Loucy (cell line): ENCODE measurements around the gene RNASE12.

ENCODE experiments used
- H2AFZ ChIP-seq: fragments of 200-600 bp; sonication (generic); 2 replicates; pipeline ENCODE4 v1.6.0; 2016; ENCODE audit warnings: antibody characterized with exemption, mild to moderate bottlenecking, low read length, moderate library complexity
- H3F3A ChIP-seq: fragments of 200-600 bp; 2 replicates; pipeline ENCODE4 v1.6.0; 2016; ENCODE audit warnings: antibody characterized with exemption, low read depth, mild to moderate bottlenecking
- H3K27me3 ChIP-seq: fragments of 200-600 bp; sonication (generic); 2 replicates; pipeline ENCODE4 v1.6.1; 2014; ENCODE audit warnings: low read length, mild to moderate bottlenecking; ENCODE audit not compliant: insufficient read depth, poor library complexity, severe bottlenecking
- H3K36me3 ChIP-seq: fragments of 200-600 bp; sonication (generic); 2 replicates; pipeline ENCODE4 v1.6.1; 2016; ENCODE audit warnings: low read length; ENCODE audit not compliant: insufficient read depth
- H3K4me1 ChIP-seq: fragments of 200-600 bp; sonication (generic); 2 replicates; pipeline ENCODE4 v1.5.1; 2014; ENCODE audit warnings: low read length, mild to moderate bottlenecking; ENCODE audit not compliant: insufficient read depth, poor library complexity, severe bottlenecking
- H3K4me2 ChIP-seq: fragments of 200-600 bp; sonication (generic); 2 replicates; pipeline ENCODE4 v1.6.0; 2014; ENCODE audit warnings: antibody characterized with exemption, low read length, low read depth, mild to moderate bottlenecking; ENCODE audit not compliant: poor library complexity, severe bottlenecking
- H3K4me3 ChIP-seq: fragments of 200-600 bp; sonication (generic); 2 replicates; pipeline ENCODE4 v1.5.1; 2014; ENCODE audit warnings: low read length, mild to moderate bottlenecking, mixed read lengths; ENCODE audit not compliant: poor library complexity, severe bottlenecking
- H3K79me2 ChIP-seq: fragments of 200-600 bp; sonication (generic); 2 replicates; pipeline ENCODE4 v1.6.1; 2014; ENCODE audit warnings: low read length; ENCODE audit not compliant: insufficient read depth
- H3K9ac ChIP-seq: fragments of 200-600 bp; sonication (generic); 2 replicates; pipeline ENCODE4 v1.6.0; 2014; ENCODE audit warnings: mild to moderate bottlenecking, low read depth, low read length, moderate library complexity; ENCODE audit not compliant: poor library complexity, severe bottlenecking
- H3K9me2 ChIP-seq: fragments of 200-600 bp; sonication (generic); replicated peaks from 2 replicates; pipeline ENCODE4 v1.6.1; 2016; ENCODE audit warnings: low read depth, low read length, mixed read lengths
- H3K9me3 ChIP-seq: fragments of 200-600 bp; sonication (generic); 2 replicates; pipeline ENCODE4 v1.6.1; 2014; ENCODE audit warnings: mild to moderate bottlenecking, antibody characterized with exemption, low read length, low read depth; ENCODE audit not compliant: insufficient read depth
- H4K20me1 ChIP-seq: fragments of 200-600 bp; sonication (generic); 2 replicates; pipeline ENCODE4 v1.6.0; 2014; ENCODE audit warnings: antibody characterized with exemption, low read length, mild to moderate bottlenecking; ENCODE audit not compliant: insufficient read depth, poor library complexity, severe bottlenecking
- EZH2phosphoT487 ChIP-seq: fragments of 200-600 bp; IDR thresholded peaks from 2 replicates; pipeline ENCODE4 v1.6.1; 2018; ENCODE audit warnings: antibody characterized with exemption, mild to moderate bottlenecking, moderate library complexity, borderline replicate concordance
- TF ChIP-seq, protein P1 (sequence below): fragments of 200-600 bp; sonication (generic); conservative IDR thresholded peaks from 2 replicates; pipeline ENCODE4 v1.5.1; 2014; ENCODE audit warnings: mild to moderate bottlenecking, antibody characterized with exemption, low read length

The RNASE12 gene

GRCh38 chr14:20617138-20618003, 26.2 kb upstream of the RNASE12 start:
- no peaks in the 10 kb centered on the region for H3K9me3 ChIP-seq
- no peaks in the 10 kb centered on the region for H3K36me3 ChIP-seq
- peak overlapping the region; percentile 68 for H3K4me2 ChIP-seq
- peak overlapping the region; percentile 15 for H3K9ac ChIP-seq
- H3K9me2 ChIP-seq, result no peaks in the 10 kb centered on the region
- peak overlapping the region; percentile 37 for H3K4me3 ChIP-seq
- peak overlapping the region; percentile 34; the same call in 1 of the 2 replicates for H2AFZ ChIP-seq
- TF ChIP-seq, protein P1, sequence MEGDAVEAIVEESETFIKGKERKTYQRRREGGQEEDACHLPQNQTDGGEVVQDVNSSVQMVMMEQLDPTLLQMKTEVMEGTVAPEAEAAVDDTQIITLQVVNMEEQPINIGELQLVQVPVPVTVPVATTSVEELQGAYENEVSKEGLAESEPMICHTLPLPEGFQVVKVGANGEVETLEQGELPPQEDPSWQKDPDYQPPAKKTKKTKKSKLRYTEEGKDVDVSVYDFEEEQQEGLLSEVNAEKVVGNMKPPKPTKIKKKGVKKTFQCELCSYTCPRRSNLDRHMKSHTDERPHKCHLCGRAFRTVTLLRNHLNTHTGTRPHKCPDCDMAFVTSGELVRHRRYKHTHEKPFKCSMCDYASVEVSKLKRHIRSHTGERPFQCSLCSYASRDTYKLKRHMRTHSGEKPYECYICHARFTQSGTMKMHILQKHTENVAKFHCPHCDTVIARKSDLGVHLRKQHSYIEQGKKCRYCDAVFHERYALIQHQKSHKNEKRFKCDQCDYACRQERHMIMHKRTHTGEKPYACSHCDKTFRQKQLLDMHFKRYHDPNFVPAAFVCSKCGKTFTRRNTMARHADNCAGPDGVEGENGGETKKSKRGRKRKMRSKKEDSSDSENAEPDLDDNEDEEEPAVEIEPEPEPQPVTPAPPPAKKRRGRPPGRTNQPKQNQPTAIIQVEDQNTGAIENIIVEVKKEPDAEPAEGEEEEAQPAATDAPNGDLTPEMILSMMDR, result no peak
- no peak for TF ChIP-seq EZH2phosphoT487
- H3K79me2 ChIP-seq, result no peaks in the 10 kb centered on the region
- H4K20me1 ChIP-seq, result no peaks in the 10 kb centered on the region
- no peaks in the 10 kb centered on the region for H3F3A ChIP-seq
- H3K4me1 ChIP-seq, result peaks cover 24% of the 10 kb centered on the region
- no peaks in the 10 kb centered on the region for H3K27me3 ChIP-seq

DNA sequence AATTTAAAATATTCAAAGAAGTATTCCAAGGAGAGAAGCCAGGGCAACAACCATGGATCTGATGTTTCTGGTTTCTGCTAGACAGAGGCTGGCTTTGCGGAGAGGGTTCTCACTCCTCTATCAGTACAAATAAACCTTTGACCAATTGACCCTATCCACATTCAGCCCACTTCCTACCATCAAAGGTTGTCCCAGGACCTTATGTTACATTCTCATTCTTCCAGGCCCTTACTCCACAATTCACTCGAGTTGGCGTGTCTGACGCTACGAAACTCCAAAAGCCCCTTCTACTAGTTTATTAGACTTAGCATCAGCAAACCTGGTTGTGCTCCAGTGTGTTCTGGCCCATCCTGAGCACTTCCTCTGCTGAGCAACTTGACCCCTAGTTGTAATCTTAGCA, 24.8 kb upstream of the RNASE12 start:
- Histone ChIP-seq H3K4me3 (no peak overlapping the region), H3K36me3 (no peaks in the 10 kb centered on the region), H3F3A (0 out of 2 replicates have a peak, but pooled peaks cover 2% of the 10 kb centered on the region), H3K79me2 (no peaks in the 10 kb centered on the region), H3K9ac (no peak overlapping the region), H3K9me3 (no peaks in the 10 kb centered on the region), H4K20me1 (no peaks in the 10 kb centered on the region), H3K9me2 (no peaks in the 10 kb centered on the region), H3K4me2 (no peak overlapping the region), H3K4me1 (peaks cover 35% of the 10 kb centered on the region), H2AFZ (no peak overlapping the region), H3K27me3 (no peaks in the 10 kb centered on the region)
- TF ChIP-seq, protein P1, result no peak
- no peak for TF ChIP-seq EZH2phosphoT487

- H2AFZ ChIP-seq, result peak overlapping the region; percentile 13; the same call in 1 of the 2 replicates
- TF ChIP-seq, protein P1, result no peak
- TF ChIP-seq EZH2phosphoT487, result no peak
- peak overlapping the region; percentile 58 for H3K9ac ChIP-seq
Observed at GRCh38 chr14:20614038-20614840, 23.1 kb upstream of the RNASE12 start.

More at GRCh38 chr14:20614038-20614840, 23.1 kb upstream of the RNASE12 start:
- H3K9me3 ChIP-seq, result no peaks in the 10 kb centered on the region
- no peaks in the 10 kb centered on the region for H3K79me2 ChIP-seq
- no peaks in the 10 kb centered on the region for H4K20me1 ChIP-seq
- H3K4me2 ChIP-seq, result peak overlapping the region; percentile 79
- H3F3A ChIP-seq, result 0 out of 2 replicates have a peak, but pooled peaks cover 2% of the 10 kb centered on the region
- H3K4me1 ChIP-seq, result peaks cover 45% of the 10 kb centered on the region
- H3K27me3 ChIP-seq, result no peaks in the 10 kb centered on the region
- H3K4me3 ChIP-seq, result peak overlapping the region; percentile 77
- no peaks in the 10 kb centered on the region for H3K9me2 ChIP-seq
- no peaks in the 10 kb centered on the region for H3K36me3 ChIP-seq
